COLO829 (cell line): ENCODE measurements around the gene MEN1.
"Not testable (repeated sequence)": the region's sequence is repeated elsewhere in the genome, so short reads cannot be mapped to it uniquely, and the experiment has no call there.

ENCODE experiments used
- DNase-seq: peaks from one replicate; pipeline ENCODE4 v3.0.0; 2012; ENCODE audit warnings: low spot score

MEN1 gene

GRCh38 chr11:64845776-64846129, 35.4 kb upstream of the MEN1 start:
- DNase-seq, result not testable (repeated sequence)

GRCh38 chr11:64845129-64845775, 34.9 kb upstream of the MEN1 start:
- DNase-seq, result no peak

GRCh38 chr11:64844330-64845128, 34.2 kb upstream of the MEN1 start, which contains the start of gene CDC42BPG:
Gene CDC42BPG, minus strand, starts transcription at chr11:64844653. Its CDS starts 84 bp downstream, at chr11:64844569.
- DNase-seq, result peak; percentile 66

GRCh38 chr11:64843686-64844329, 33.5 kb upstream of the MEN1 start:
- DNase-seq, result no peak

GRCh38 chr11:64842851-64843685, 32.7 kb upstream of the MEN1 start:
- peak; percentile 18 for DNase-seq

- DNase-seq, result no peak
These were observed 32.0 kb upstream of the MEN1 start for GRCh38 chr11:64842366-64842759.

- DNase-seq, result no peak
These were observed 31.4 kb upstream of the MEN1 start for GRCh38 chr11:64841592-64842365.

GRCh38 chr11:64839887-64840782, 29.8 kb upstream of the MEN1 start:
- no peak for DNase-seq

GRCh38 chr11:64839335-64839734, 29.0 kb upstream of the MEN1 start:
- no peak for DNase-seq

- DNase-seq, result no peak
These were observed 28.4 kb upstream of the MEN1 start for GRCh38 chr11:64838600-64839334.

- DNase-seq, result no peak
These were observed 27.6 kb upstream of the MEN1 start for GRCh38 chr11:64837887-64838351.

- no peak for DNase-seq
These were observed 26.2 kb upstream of the MEN1 start for GRCh38 chr11:64836448-64837072.

- DNase-seq, result no peak
These were observed 25.5 kb upstream of the MEN1 start for GRCh38 chr11:64835616-64836447.

GRCh38 chr11:64834723-64835615, 24.6 kb upstream of the MEN1 start:
- no peak for DNase-seq

- DNase-seq, result no peak
These were observed 23.8 kb upstream of the MEN1 start for GRCh38 chr11:64834031-64834722.

GRCh38 chr11:64833509-64833908, 23.2 kb upstream of the MEN1 start:
- no peak for DNase-seq

GRCh38 chr11:64833198-64833502, 22.8 kb upstream of the MEN1 start:
- DNase-seq, result no peak
